Stimulated activated CD8-positive, alpha-beta memory T cell treated with anti-CD3 and anti-CD28 coated beads, Interleukin-12 subunit alpha, Interleukin-12 subunit beta, amount 100 ng/mL, for 4 hours (primary cell): ENCODE results near the gene SH3D21.

Source experiments
- DNase-seq: peaks from one replicate; pipeline ENCODE4 v3.0.0-alpha.2; 2020; ENCODE audit warnings: low read depth

SH3D21 gene

DNA sequence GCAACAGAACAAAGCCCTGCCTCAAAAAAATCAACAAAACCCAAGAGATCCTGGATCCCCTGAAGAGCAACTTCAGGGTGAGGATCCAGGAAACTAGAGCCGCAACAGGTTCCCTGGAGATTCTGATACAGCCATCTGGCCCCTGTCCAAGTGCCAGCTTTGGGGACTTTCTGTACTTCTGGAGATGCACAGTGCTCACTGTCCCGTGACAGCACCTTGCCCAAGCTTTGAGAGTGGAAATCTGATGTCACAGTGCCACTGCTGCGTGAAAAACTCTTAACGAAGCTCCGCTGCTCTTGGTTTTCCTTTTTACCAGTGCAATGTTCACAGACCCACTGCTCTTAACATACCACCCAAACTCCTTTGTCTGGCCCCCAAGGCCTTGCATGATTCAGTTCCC, 53.2 kb downstream of the SH3D21 start:
- no peak for DNase-seq

DNA sequence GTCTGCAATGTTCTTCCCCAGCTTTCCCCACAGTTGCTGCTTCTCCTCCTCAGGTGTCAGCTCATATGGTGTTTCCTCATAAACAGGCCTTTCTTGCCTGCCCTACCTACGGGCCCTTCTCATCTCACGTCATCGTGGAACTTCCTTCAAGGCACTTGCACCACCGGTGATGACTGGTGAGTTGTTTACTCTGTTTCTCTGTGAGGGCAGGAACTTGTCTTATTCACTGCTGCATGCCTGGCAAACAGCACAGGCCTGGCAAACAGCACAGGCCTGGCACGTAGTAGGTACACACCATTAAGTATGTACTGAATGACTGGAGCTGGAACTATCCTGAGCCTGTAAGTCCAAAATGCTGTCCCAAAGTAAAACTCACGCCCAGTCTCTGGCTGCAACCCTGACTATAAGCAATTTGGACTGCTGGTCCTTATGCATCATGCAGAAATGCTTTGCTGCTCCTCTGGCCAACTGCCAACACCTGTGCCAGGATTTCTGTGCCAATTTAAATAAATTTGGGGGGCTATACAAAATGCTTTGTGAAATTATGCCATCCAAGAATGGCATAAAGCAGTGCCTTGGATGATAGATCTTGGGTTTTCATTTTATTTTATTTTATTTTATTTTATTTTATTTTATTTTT, 53.9 kb downstream of the SH3D21 start:
- no peak for DNase-seq

DNA sequence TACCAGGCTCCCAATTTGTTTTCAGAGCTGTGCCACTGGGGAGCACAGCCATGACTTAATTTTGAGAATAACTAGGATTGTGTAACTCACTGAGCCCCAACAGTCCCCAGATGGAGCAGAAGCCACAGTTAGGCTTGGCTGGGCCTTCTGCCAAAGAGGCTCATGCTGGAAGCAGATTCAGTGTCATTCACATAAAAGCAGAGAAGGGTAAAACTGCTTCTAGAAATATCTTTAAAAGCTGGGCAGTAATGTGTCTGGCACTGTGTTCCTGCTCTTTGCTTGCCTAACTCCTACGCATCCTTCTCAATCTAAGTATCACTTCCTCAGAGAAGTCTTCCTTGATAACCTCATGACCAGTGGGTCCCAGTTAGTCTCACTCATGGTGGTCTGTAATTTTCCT, 59.2 kb downstream of the SH3D21 start:
- no peak for DNase-seq

DNA sequence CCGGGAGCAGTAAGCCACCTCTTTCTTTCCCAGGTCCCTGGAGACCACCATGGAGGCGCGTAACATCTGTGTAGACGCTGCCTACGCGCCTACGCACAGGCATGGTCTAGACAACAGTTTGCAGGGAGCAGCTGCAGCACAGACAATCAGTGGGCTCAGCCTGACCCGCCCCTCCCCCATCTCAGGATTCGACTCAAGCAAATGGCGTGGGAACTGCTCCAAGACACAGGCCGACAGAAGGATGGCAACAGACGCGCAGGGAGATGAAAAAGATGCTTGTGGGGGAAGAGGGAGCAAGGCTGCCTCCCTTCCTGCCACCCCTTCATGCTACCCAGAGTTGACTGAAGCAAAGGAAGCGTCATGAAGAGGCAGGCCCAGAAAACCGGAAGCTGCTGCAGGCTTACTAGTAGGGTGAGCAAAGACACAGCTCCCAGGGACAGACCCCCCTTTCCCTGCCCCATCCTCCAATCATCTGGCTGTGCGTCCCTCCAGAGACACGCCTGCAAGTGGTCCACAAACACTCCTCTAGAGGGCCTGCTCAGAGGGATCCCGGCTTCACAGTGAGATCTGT, 60.0 kb downstream of the SH3D21 start:
- no peak for DNase-seq

DNA sequence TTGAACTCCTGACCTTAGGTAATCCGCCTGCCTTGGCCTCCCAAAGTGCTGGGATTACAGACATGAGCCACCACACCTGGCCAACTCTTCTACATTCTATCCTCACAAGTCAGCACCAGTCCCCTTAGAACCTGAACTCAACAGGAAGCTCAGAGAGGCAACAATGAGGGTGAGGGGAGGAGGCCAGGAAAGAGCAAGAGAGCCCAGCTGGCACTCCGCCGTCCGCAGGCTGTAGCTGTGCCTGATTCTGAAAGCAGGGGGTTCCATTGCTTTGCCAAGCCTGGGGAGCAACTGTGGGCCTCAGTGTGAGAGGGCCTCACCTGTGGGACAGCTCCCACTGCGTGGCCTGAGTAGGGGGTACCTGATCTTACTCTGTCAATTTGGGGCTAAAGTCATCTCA, 60.9 kb downstream of the SH3D21 start:
- no peak for DNase-seq

DNA sequence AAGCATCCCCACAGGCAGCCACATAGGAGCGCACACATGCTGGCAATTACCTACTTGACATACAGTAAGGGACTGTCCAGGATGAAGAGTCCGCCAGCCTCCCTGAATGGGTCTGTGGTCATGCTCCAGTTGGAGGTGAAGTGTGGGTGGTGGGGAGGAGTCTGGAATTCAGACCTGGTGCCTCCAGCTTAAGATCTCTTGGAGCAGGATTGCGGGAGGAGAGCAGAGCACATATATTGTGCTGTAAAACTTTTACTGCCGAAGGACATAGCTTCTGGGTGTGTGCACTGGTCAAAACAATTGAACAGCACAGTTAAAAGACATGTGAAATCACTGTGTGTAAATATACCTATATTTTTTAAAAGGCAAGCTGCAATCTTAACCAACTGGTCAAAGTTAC, 61.6 kb downstream of the SH3D21 start:
- no peak for DNase-seq

DNA sequence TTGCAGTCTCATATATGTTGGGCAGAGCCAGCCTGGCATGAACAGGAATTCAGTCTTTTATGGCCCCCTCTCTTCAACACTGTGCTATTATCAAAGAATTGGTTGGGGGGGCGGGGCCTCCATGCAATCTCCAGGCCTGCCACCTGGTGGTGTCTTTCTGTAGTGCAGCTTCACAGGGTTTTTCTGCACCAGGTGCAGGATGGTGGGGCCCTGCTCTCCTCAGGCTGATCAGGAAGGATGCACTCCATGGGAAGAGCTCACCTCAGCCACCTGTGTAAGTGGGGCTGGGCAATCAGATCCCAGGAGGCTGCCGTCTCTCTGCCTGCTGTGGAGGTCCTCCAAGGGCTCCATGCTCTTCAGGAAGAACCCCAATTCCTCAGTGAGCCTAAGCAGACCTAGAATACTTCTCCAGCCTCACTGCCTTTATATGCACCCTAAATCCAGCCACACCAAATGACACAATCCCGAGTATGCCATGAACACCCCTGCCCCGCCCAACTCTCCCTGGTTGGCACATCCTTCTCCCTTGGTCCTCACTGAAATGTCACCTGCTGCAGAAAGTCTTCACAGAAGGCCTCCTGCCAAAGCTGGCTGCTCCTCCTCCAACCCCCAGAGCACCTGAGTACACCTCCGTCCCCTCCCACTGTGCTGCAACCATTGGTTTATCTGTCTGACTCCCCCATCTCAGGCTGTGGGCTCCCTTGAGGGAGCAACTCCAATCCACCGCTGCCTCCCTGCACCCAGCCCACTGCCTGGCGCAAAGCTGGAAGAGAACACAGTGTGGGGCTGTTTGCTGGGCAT, 63.1 kb downstream of the SH3D21 start:
- peak; percentile 64 for DNase-seq
